ENCODE results near the gene BMP4.

- TF ChIP-seq NANOG (IDR thresholded peaks at IDR 0.05; ENCODE audit: borderline replicate concordance), result no peak
- TF ChIP-seq, protein P1, sequence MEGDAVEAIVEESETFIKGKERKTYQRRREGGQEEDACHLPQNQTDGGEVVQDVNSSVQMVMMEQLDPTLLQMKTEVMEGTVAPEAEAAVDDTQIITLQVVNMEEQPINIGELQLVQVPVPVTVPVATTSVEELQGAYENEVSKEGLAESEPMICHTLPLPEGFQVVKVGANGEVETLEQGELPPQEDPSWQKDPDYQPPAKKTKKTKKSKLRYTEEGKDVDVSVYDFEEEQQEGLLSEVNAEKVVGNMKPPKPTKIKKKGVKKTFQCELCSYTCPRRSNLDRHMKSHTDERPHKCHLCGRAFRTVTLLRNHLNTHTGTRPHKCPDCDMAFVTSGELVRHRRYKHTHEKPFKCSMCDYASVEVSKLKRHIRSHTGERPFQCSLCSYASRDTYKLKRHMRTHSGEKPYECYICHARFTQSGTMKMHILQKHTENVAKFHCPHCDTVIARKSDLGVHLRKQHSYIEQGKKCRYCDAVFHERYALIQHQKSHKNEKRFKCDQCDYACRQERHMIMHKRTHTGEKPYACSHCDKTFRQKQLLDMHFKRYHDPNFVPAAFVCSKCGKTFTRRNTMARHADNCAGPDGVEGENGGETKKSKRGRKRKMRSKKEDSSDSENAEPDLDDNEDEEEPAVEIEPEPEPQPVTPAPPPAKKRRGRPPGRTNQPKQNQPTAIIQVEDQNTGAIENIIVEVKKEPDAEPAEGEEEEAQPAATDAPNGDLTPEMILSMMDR (conservative IDR thresholded peaks at IDR 0.05; ENCODE audit: low read depth in 2 of 2), result no peak
- no peak for TF ChIP-seq POLR2AphosphoS5 (IDR thresholded peaks at IDR 0.05; ENCODE audit: low read depth)
- TF ChIP-seq, protein P2, sequence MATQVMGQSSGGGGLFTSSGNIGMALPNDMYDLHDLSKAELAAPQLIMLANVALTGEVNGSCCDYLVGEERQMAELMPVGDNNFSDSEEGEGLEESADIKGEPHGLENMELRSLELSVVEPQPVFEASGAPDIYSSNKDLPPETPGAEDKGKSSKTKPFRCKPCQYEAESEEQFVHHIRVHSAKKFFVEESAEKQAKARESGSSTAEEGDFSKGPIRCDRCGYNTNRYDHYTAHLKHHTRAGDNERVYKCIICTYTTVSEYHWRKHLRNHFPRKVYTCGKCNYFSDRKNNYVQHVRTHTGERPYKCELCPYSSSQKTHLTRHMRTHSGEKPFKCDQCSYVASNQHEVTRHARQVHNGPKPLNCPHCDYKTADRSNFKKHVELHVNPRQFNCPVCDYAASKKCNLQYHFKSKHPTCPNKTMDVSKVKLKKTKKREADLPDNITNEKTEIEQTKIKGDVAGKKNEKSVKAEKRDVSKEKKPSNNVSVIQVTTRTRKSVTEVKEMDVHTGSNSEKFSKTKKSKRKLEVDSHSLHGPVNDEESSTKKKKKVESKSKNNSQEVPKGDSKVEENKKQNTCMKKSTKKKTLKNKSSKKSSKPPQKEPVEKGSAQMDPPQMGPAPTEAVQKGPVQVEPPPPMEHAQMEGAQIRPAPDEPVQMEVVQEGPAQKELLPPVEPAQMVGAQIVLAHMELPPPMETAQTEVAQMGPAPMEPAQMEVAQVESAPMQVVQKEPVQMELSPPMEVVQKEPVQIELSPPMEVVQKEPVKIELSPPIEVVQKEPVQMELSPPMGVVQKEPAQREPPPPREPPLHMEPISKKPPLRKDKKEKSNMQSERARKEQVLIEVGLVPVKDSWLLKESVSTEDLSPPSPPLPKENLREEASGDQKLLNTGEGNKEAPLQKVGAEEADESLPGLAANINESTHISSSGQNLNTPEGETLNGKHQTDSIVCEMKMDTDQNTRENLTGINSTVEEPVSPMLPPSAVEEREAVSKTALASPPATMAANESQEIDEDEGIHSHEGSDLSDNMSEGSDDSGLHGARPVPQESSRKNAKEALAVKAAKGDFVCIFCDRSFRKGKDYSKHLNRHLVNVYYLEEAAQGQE (IDR thresholded peaks at IDR 0.05; ENCODE audit: unreplicated experiment), result no peak
- TF ChIP-seq CREB1 (CRISPR knock-in tag; IDR thresholded peaks at IDR 0.05; ENCODE audit: low read depth), result no peak
Observed at GRCh38 chr14:53908416-53908815, 48.2 kb downstream of the BMP4 start.
